ENCODE data around the gene INTS11.
"Not testable (repeated sequence)": the region's sequence is repeated elsewhere in the genome, so short reads cannot be mapped to it uniquely, and the experiment has no call there.

INTS11 gene

GRCh38 chr1:1371364-1371745, 46.9 kb upstream of the INTS11 start:
- H3K27me3 ChIP-seq, result peaks cover 17% of the 10 kb centered on the region
- TF ChIP-seq, protein P1, sequence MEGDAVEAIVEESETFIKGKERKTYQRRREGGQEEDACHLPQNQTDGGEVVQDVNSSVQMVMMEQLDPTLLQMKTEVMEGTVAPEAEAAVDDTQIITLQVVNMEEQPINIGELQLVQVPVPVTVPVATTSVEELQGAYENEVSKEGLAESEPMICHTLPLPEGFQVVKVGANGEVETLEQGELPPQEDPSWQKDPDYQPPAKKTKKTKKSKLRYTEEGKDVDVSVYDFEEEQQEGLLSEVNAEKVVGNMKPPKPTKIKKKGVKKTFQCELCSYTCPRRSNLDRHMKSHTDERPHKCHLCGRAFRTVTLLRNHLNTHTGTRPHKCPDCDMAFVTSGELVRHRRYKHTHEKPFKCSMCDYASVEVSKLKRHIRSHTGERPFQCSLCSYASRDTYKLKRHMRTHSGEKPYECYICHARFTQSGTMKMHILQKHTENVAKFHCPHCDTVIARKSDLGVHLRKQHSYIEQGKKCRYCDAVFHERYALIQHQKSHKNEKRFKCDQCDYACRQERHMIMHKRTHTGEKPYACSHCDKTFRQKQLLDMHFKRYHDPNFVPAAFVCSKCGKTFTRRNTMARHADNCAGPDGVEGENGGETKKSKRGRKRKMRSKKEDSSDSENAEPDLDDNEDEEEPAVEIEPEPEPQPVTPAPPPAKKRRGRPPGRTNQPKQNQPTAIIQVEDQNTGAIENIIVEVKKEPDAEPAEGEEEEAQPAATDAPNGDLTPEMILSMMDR (IDR thresholded peaks at IDR 0.05), result no peak
- H3K9me3 ChIP-seq, result no peaks in the 10 kb centered on the region
- H3K27ac ChIP-seq, result no peak overlapping the region
- no peak overlapping the region for H3K4me3 ChIP-seq (ENCODE audit: low read depth in 1 of 2, low read length in 1 of 2)
- H3K4me1 ChIP-seq (ENCODE audit: control insufficient read depth in 1 of 2, insufficient read depth in 1 of 2, low read depth in 1 of 2, low read length in 1 of 2), result peaks cover 20 to 28% of the 10 kb centered on the region in 2 experiments
- H3K36me3 ChIP-seq, result peaks cover 20% of the 10 kb centered on the region

DNA sequence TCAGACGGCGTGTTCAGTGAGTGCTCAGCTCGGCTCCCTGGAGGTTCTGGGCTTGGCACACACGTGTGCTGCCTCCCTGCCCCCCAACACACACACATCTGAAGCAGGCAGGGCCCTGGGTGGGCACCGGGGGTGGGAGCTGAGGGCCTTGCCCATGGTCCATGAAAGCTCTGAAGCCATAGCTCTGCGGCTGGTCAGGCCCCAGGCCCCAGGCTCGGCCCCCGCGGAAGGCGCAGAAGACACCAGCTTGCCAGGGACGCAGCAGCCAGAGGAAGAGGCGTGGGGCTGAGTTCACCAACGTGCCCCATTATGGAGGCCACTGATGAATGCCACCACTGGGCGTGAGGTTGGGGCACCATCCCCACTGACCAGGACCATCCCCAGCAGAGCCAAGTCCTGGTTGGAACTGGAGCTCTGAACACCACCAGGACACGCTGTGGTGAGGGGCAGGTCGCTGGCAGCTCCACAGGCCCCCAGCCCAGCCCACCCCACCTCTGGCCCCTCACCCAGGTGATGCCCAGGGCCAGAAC, 46.4 kb upstream of the INTS11 start:
- Histone ChIP-seq H3K4me3 (ENCODE audit: low read depth in 1 of 2, low read length in 1 of 2) (no peak overlapping the region), H3K36me3 (peaks cover 20% of the 10 kb centered on the region), H3K9me3 (no peaks in the 10 kb centered on the region), H3K27ac (no peak overlapping the region), H3K4me1 (ENCODE audit: control insufficient read depth in 1 of 2, insufficient read depth in 1 of 2, low read depth in 1 of 2, low read length in 1 of 2) (peaks cover 20 to 28% of the 10 kb centered on the region in 2 experiments), H3K27me3 (peaks cover 17% of the 10 kb centered on the region)
- TF ChIP-seq, protein P1 (IDR thresholded peaks at IDR 0.05), result no peak

DNA sequence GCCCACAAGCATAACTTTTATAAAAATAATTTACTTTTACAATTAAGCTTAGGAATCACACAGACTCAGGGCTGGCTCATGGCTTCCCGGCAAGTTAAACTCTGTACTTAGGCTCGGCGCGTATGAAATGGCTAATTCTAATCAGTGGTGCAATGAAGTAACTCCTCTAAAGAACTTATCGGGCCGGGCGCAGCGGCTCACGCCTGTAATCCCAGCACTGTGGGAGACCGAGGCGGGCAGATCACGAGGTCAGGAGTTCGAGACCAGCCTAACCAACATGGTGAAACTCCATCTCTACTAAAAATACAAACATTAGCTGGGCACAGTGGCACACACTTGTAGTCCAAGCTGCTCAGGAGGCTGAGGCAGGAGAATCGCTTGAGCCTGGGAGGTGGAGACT, 45.6 kb upstream of the INTS11 start:
- H3K9me3 ChIP-seq; H3K4me3 ChIP-seq (ENCODE audit: low read depth in 1 of 2, low read length in 1 of 2); H3K27ac ChIP-seq: not testable (repeated sequence)
- Histone ChIP-seq H3K4me1 (ENCODE audit: control insufficient read depth in 1 of 2, insufficient read depth in 1 of 2, low read depth in 1 of 2, low read length in 1 of 2) (peaks cover 20 to 28% of the 10 kb centered on the region in 2 experiments), H3K36me3 (peaks cover 20% of the 10 kb centered on the region), H3K27me3 (peaks cover 18% of the 10 kb centered on the region)

- peaks cover 36% of the 10 kb centered on the region for H3K27me3 ChIP-seq
- no peak overlapping the region for H3K27ac ChIP-seq
- TF ChIP-seq, protein P1 (IDR thresholded peaks at IDR 0.05), result no peak
- no peaks in the 10 kb centered on the region for H3K36me3 ChIP-seq
- no peak overlapping the region for H3K4me3 ChIP-seq (ENCODE audit: low read depth in 1 of 2, low read length in 1 of 2)
- no peaks in the 10 kb centered on the region for H3K9me3 ChIP-seq
- H3K4me1 ChIP-seq (ENCODE audit: control insufficient read depth in 1 of 2, insufficient read depth in 1 of 2, low read depth in 1 of 2, low read length in 1 of 2), result peaks cover 9 to 11% of the 10 kb centered on the region in 2 experiments
Measured at GRCh38 chr1:1367315-1367714, 42.9 kb upstream of the INTS11 start.

DNA sequence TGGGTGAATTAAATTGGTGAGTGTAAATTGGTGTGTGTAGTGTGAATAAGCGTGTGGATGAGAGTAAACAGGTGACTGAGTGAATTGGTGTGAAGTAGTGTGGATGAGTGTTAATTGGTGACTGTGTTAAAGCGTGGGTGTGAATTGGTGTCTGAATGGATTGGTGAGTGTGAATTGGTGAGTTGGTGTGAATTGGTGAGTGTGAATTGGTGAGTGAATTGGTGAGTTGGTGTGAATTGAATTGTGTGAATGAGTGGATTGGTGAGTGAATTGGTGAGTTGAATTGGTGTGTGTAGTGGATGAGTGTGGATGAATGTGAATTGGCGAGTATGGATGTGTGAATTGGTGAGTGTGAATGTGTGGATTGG, 42.2 kb upstream of the INTS11 start:
- Histone ChIP-seq H3K9me3 (no peaks in the 10 kb centered on the region), H3K27me3 (peaks cover 43% of the 10 kb centered on the region), H3K4me1 (ENCODE audit: control insufficient read depth in 1 of 2, insufficient read depth in 1 of 2, low read depth in 1 of 2, low read length in 1 of 2) (peaks cover 3 to 5% of the 10 kb centered on the region in 2 experiments), H3K27ac (no peak overlapping the region), H3K4me3 (ENCODE audit: low read depth in 1 of 2, low read length in 1 of 2) (no peak overlapping the region), H3K36me3 (no peaks in the 10 kb centered on the region)
- TF ChIP-seq, protein P1 (IDR thresholded peaks at IDR 0.05), result no peak

DNA sequence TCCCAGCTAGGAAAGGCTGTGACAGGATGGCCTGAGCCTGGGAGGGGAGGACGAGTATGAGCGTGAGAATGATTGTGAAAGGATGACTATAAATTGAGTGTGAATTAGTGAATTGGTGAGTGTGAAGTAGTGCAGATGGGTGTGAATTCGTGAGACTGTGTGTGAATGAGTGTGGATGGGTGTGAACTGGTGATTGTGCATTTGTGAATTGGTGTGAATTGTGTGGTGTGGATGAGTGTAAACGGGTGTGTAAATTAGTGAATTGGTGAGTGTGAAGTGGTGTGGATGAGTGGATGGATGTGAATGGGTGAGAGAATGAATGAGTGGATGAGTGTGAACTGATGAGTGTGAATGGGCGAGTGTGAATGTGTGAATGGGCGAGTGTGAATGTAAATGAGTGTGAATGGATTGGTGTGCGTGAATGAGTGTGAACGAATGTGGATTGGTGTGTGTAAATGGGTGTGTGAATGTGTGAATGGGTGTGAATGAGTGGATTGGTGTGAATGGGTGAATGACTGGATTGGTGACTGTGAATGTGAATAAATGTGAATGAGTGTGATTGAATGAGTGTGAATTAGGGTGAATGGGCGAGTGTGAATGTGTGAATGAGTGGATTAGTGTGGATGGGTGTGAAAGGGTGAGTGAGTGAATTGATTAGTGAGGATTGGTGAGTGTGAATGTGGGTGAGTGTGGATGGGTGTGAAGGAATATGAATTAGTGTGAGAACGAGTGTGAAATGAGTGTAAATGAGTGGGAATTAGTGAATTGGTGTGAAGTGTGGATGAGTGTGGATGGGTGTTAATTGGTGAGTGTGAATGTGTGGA, 41.6 kb upstream of the INTS11 start:
- TF ChIP-seq, protein P1 (IDR thresholded peaks at IDR 0.05), result no peak
- Histone ChIP-seq H3K9me3 (no peaks in the 10 kb centered on the region), H3K36me3 (no peaks in the 10 kb centered on the region), H3K4me1 (ENCODE audit: control insufficient read depth in 1 of 2, insufficient read depth in 1 of 2, low read depth in 1 of 2, low read length in 1 of 2) (no peaks in the 10 kb centered on the region), H3K4me3 (ENCODE audit: low read depth in 1 of 2, low read length in 1 of 2) (no peak overlapping the region), H3K27ac (no peak overlapping the region), H3K27me3 (peaks cover 49% of the 10 kb centered on the region)

Measured in neutrophil (primary cell).